Astrocyte (in vitro differentiated cells and primary cell): ENCODE data around the gene ANO8. TPM values are rescaled to one million over a fixed set of nuclear protein-coding genes. Genes with fewer than 3 reads are reported as not detected.

Experiments
- DNase-seq: peaks from one replicate; pipeline ENCODE4 v3.0.0-alpha.2; 2010; ENCODE audit warnings: low read depth
- FAIRE-seq: peaks from 2 replicates; lab custom pipeline; 2011; peaks lifted over from hg19 to GRCh38; lab: Jason Lieb, UNC
- H2AFZ ChIP-seq: 2 replicates; pipeline ENCODE4 v1.6.0; 2012; ENCODE audit warnings: low read depth, low read length, inconsistent platforms
- H3K27ac ChIP-seq: 2 replicates; pipeline ENCODE4 v1.5.1; 2011; ENCODE audit warnings: low read depth, low read length, inconsistent platforms
- H3K27me3 ChIP-seq: 2 replicates; pipeline ENCODE4 v1.6.0; 2011; ENCODE audit warnings: low read length, inconsistent platforms; ENCODE audit not compliant: insufficient read depth
- H3K36me3 ChIP-seq: 2 replicates; pipeline ENCODE4 v1.5.1; 2011; ENCODE audit warnings: low read length, inconsistent platforms; ENCODE audit not compliant: insufficient read depth
- H3K4me1 ChIP-seq: 2 replicates; pipeline ENCODE4 v1.5.1; 2011; ENCODE audit warnings: low read length, inconsistent platforms; ENCODE audit not compliant: insufficient read depth
- H3K4me2 ChIP-seq: 2 replicates; pipeline ENCODE4 v1.6.0; 2012; ENCODE audit warnings: low read length, inconsistent platforms
- H3K4me3 ChIP-seq: 2 replicates; pipeline ENCODE4 v1.5.1; 2011; ENCODE audit warnings: low read depth, mild to moderate bottlenecking, low read length, inconsistent platforms; ENCODE audit not compliant: insufficient read depth
- H3K79me2 ChIP-seq: 2 replicates; pipeline ENCODE4 v1.6.0; 2012; ENCODE audit warnings: mild to moderate bottlenecking, low read length, inconsistent platforms; ENCODE audit not compliant: insufficient read depth
- H3K9ac ChIP-seq: 2 replicates; pipeline ENCODE4 v1.6.0; 2012; ENCODE audit warnings: mild to moderate bottlenecking, low read length, inconsistent platforms
- H3K9me3 ChIP-seq: 2 replicates; pipeline ENCODE4 v1.5.1; 2012; ENCODE audit warnings: low read depth, mild to moderate bottlenecking, low read length, inconsistent platforms; ENCODE audit not compliant: insufficient read depth
- H4K20me1 ChIP-seq: 2 replicates; pipeline ENCODE4 v1.6.0; 2012; ENCODE audit warnings: low read length, inconsistent platforms; ENCODE audit not compliant: insufficient read depth
- H3K27ac Mint-ChIP-seq: one replicate; pipeline ENCODE4 v1.8.0; 2021; ENCODE audit warnings: mild to moderate bottlenecking, mixed read lengths; ENCODE audit not compliant: unreplicated experiment
- H3K27me3 Mint-ChIP-seq: one replicate; pipeline ENCODE4 v1.8.0; 2021; ENCODE audit warnings: low read depth, mixed read lengths; ENCODE audit not compliant: unreplicated experiment
- H3K36me3 Mint-ChIP-seq: one replicate; pipeline ENCODE4 v1.8.0; 2021; ENCODE audit warnings: low read depth, mixed read lengths; ENCODE audit not compliant: unreplicated experiment
- H3K4me1 Mint-ChIP-seq: one replicate; pipeline ENCODE4 v1.8.0; 2021; ENCODE audit warnings: low read depth, mixed read lengths; ENCODE audit not compliant: unreplicated experiment
- H3K4me3 Mint-ChIP-seq: one replicate; pipeline ENCODE4 v1.8.0; 2021; ENCODE audit warnings: mild to moderate bottlenecking, moderate library complexity, mixed read lengths; ENCODE audit not compliant: unreplicated experiment
- H3K9me3 Mint-ChIP-seq: one replicate; pipeline ENCODE4 v1.8.0; 2021; ENCODE audit warnings: mild to moderate bottlenecking, mixed read lengths; ENCODE audit not compliant: unreplicated experiment
- CTCF ChIP-seq: IDR thresholded peaks from 2 replicates; pipeline ENCODE4 v1.5.1; 2011; ENCODE audit warnings: low read depth, mild to moderate bottlenecking, inconsistent platforms, low read length, moderate library complexity; ENCODE audit not compliant: insufficient read depth
- EZH2 ChIP-seq: IDR thresholded peaks from 2 replicates; pipeline ENCODE4 v1.6.1; 2012; ENCODE audit warnings: mild to moderate bottlenecking, low read length, inconsistent platforms; ENCODE audit not compliant: insufficient read depth
- total RNA-seq: library from RNA; stranded (reverse); gene quantifications from 2 replicates; pipeline ENCODE4 v1.2.1, GENCODE V29; 2021

ANO8 gene
- total RNA-seq, 1 donor from 2014 or later, result 8.1 TPM

GRCh38 chr19:17312189-17313113 is 22.2 kb downstream of the ANO8 start:
- H3K4me2 ChIP-seq, result peak overlapping the region; percentile 78
- FAIRE-seq (no peak), DNase-seq (no peak)
- peak overlapping the region; percentile 77 for H3K9ac ChIP-seq
- peaks cover 3% of the 10 kb centered on the region for H3K36me3 ChIP-seq
- H3K4me3 Mint-ChIP-seq, result peak overlapping the region; percentile 75
- H2AFZ ChIP-seq, result no peak overlapping the region
- peak overlapping the region; percentile 83 for H3K27ac Mint-ChIP-seq
- H3K9me3 ChIP-seq, result no peaks in the 10 kb centered on the region
- peaks cover 51% of the 10 kb centered on the region for H3K79me2 ChIP-seq
- no peaks in the 10 kb centered on the region for H3K27me3 ChIP-seq
- H4K20me1 ChIP-seq, result peaks cover 47% of the 10 kb centered on the region
- H3K27ac ChIP-seq, result peak overlapping the region; percentile 85
- TF ChIP-seq EZH2, result no peak
- TF ChIP-seq CTCF, result no peak
- H3K9me3 Mint-ChIP-seq, result no peaks in the 10 kb centered on the region
- peaks cover 24% of the 10 kb centered on the region for H3K4me1 ChIP-seq
- peak overlapping the region; percentile 22 for H3K4me3 ChIP-seq
- H3K27me3 Mint-ChIP-seq, result no peaks in the 10 kb centered on the region
- peaks cover 10% of the 10 kb centered on the region for H3K36me3 Mint-ChIP-seq
- peaks cover 22% of the 10 kb centered on the region for H3K4me1 Mint-ChIP-seq

DNA sequence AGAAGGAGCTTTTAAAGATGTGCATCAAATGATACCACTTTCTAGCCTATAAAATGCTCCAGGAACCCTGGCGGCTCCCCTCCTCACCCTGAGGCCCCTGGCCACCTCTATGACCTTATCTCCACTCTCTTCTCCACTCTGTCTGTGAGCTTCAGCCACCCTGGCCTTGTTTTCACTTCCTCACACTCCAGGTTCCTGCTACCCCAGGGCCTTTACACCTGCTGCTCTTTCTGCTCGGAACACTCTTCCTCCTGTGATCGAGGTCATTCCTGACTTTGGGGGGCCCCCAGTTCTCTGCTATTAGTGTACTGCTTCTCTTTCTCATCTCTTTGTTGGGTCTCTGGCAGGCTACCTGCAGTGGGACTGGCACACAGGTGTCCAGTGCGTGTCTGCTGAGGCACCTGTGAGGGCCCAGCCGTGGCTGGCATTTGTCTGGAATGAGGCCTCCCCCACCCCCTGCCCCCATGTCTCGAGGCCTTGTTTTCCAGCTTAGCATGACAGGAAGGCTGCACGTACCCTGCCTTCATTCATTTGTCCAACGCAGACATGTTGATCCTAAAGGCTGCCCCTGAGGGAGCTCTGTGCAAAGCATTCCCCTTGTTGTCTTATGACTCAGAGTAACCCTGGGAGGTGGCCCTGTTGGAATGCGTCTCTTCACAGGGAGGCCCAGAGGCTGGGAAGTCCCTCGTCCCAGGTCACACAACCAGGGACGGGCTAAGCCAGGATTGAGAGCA is 23.0 kb downstream of the ANO8 start:
- Histone ChIP-seq H3K4me3 (peak overlapping the region; percentile 22), H3K79me2 (peaks cover 52% of the 10 kb centered on the region), H3K4me1 (peaks cover 24% of the 10 kb centered on the region), H3K9ac (peak overlapping the region; percentile 77), H2AFZ (no peak overlapping the region), H3K27ac (peak overlapping the region; percentile 85), H4K20me1 (peaks cover 47% of the 10 kb centered on the region), H3K4me2 (peak overlapping the region; percentile 78), H3K9me3 (no peaks in the 10 kb centered on the region), H3K36me3 (peaks cover 3% of the 10 kb centered on the region), H3K27me3 (no peaks in the 10 kb centered on the region)
- H3K9me3 Mint-ChIP-seq, result no peaks in the 10 kb centered on the region
- peak; percentile 39 for FAIRE-seq
- peak; percentile 55 for DNase-seq
- peaks cover 10% of the 10 kb centered on the region for H3K36me3 Mint-ChIP-seq
- no peak for TF ChIP-seq CTCF
- peaks cover 22% of the 10 kb centered on the region for H3K4me1 Mint-ChIP-seq
- H3K4me3 Mint-ChIP-seq, result peak overlapping the region; percentile 75
- H3K27ac Mint-ChIP-seq, result peak overlapping the region; percentile 83
- no peaks in the 10 kb centered on the region for H3K27me3 Mint-ChIP-seq
